K562 (cell line): ENCODE measurements around the gene CDH5.

ENCODE experiments used
- BCL6 ChIP-seq: fragments of 250-450 bp; sonication (Bioruptor Pico); IDR thresholded peaks from 2 replicates; pipeline ENCODE4 v1.4.0; 2020
- CBX8 ChIP-seq: fragments of 200-600 bp; sonication (generic); IDR thresholded peaks from 2 replicates; pipeline ENCODE4 v1.6.1; 2012; ENCODE audit warnings: borderline replicate concordance, mixed run types, low read depth, mild to moderate bottlenecking, moderate library complexity, mixed read lengths, low read length, control low read depth, inconsistent platforms; ENCODE audit not compliant: poor library complexity, severe bottlenecking; ENCODE audit errors: extremely low read depth
- CEBPB ChIP-seq: fragments of 450-650 bp; IDR thresholded peaks from 2 replicates; pipeline ENCODE4 v1.6.1; 2016; ENCODE audit warnings: missing genetic modification characterization, missing compliant biosample characterization
- CTCF ChIP-seq, 3 experiments: IDR thresholded peaks in 2 of 3; conservative IDR thresholded peaks in 1 of 3; 2 replicates each; pipeline ENCODE4 v1.5.1; 2011 to 2012; ENCODE audit warnings: low read length in 3 of 3, mild to moderate bottlenecking in 3 of 3, control low read depth in 2 of 3, improper control_type of control experiment in 1 of 3, inconsistent platforms in 1 of 3, low read depth in 1 of 3, mixed read lengths in 1 of 3, moderate library complexity in 1 of 3; ENCODE audit not compliant: insufficient read depth in 2 of 3
- ETV6 ChIP-seq, 3 experiments: fragments of 150-350 bp in 1 of 3; sonication (generic) in 1 of 3; formaldehyde crosslinking in 1 of 3; IDR thresholded peaks; 2 replicates each; pipeline versions ENCODE4 v1.6.1 to v1.8.0; 2014 to 2022; ENCODE audit warnings: borderline replicate concordance in 2 of 3, low read depth in 2 of 3, antibody characterized with exemption in 1 of 3, low read length in 1 of 3, mild to moderate bottlenecking in 1 of 3, missing genetic modification reagents in 1 of 3
- FOXK2 ChIP-seq, 2 experiments: fragments of 450-650 bp; IDR thresholded peaks in 1 of 2; conservative IDR thresholded peaks in 1 of 2; 2 replicates each; pipeline ENCODE4 v1.6.1; 2016; ENCODE audit warnings: low read depth in 2 of 2, mild to moderate bottlenecking in 1 of 2
- GABPA ChIP-seq: fragments of 200-800 bp; sonication (Bioruptor generic); conservative IDR thresholded peaks from 2 replicates; pipeline ENCODE4 v1.6.1; 2016; ENCODE audit warnings: low read depth, missing genetic modification characterization, missing compliant biosample characterization
- MBD2 ChIP-seq: sonication (generic); IDR thresholded peaks from 2 replicates; pipeline ENCODE4 v1.6.1; 2016; ENCODE audit warnings: low read depth, borderline replicate concordance
- PKNOX1 ChIP-seq: fragments of 450-650 bp; IDR thresholded peaks from 2 replicates; pipeline ENCODE4 v1.6.1; 2016
- SMARCB1 ChIP-seq: IDR thresholded peaks from 2 replicates; pipeline ENCODE4 v1.6.1; 2011; ENCODE audit warnings: improper control_type of control experiment, low read depth; ENCODE audit not compliant: insufficient read length
- ZNF217 ChIP-seq: sonication (generic); formaldehyde crosslinking; IDR thresholded peaks from 2 replicates; pipeline ENCODE4 v1.8.0; 2022; ENCODE audit warnings: mild to moderate bottlenecking, missing genetic modification reagents
- ZSCAN29 ChIP-seq: fragments of 450-650 bp; IDR thresholded peaks from 2 replicates; pipeline ENCODE4 v1.6.1; 2017
- TF ChIP-seq, protein P1 (sequence below): fragments of 200-800 bp; sonication (Bioruptor generic); IDR thresholded peaks from 2 replicates; pipeline ENCODE4 v1.6.1; 2017; ENCODE audit warnings: missing genetic modification characterization, missing compliant biosample characterization

DNA sequence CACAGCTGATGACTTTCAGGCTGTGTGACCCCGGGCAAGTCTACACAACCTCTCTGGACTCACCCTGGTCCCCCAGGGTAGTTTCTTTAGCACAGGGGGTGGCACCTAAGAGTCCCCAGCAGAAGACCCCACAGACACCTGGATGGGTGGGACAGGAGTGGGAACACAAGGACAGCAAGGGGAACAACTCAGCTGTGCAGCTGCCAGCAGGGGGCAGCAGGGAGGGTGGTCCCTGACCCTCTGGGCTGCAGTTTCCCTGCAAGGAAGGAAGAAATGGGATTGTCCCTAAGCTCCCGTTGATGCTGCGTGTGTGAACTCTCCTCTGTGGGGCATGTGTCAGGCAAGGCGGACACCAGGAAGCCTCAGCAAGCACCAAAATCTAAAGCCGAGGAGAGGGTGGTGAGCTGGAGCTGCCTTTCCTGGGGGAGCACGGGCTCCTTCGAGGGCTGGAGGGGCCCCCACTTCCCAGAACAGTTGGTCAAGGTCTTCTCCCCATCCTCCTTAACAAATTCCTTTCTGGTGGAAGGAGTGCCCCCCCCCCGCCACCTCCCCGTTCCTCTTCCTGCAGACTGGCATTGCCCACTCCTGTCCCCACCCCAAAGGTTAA, 24.1 kb upstream of the CDH5 start:
- no peak for TF ChIP-seq CEBPB (tag)
- no peak for TF ChIP-seq FOXK2 (conservative IDR thresholded peaks at IDR 0.05 in 1 of 2, IDR thresholded peaks at IDR 0.05 in 1 of 2; ENCODE audit: low read depth in 2 of 2)
- TF ChIP-seq CBX8 = no peak
- no peak for TF ChIP-seq ZSCAN29
- TF ChIP-seq CTCF (IDR thresholded peaks at IDR 0.05 in 2 of 3, conservative IDR thresholded peaks at IDR 0.05 in 1 of 3; ENCODE audit: insufficient read depth in 2 of 3, low read depth in 1 of 3, low read length in 3 of 3) = peak; percentile 64 to 85 (median 69)
- TF ChIP-seq ETV6 (IDR thresholded peaks at IDR 0.05; ENCODE audit: borderline replicate concordance in 1 of 2, low read depth in 2 of 2, low read length in 1 of 2) = no peak
- TF ChIP-seq ETV6 (CRISPR knock-in tag; IDR thresholded peaks at IDR 0.05; ENCODE audit: borderline replicate concordance) = no peak
- no peak for TF ChIP-seq GABPA
- TF ChIP-seq PKNOX1 = no peak
- TF ChIP-seq MBD2 = no peak
- TF ChIP-seq BCL6 (CRISPR knock-in tag) = no peak
- TF ChIP-seq ZNF217 (CRISPR knock-in tag) = no peak
- no peak for TF ChIP-seq SMARCB1
- TF ChIP-seq, protein P1, sequence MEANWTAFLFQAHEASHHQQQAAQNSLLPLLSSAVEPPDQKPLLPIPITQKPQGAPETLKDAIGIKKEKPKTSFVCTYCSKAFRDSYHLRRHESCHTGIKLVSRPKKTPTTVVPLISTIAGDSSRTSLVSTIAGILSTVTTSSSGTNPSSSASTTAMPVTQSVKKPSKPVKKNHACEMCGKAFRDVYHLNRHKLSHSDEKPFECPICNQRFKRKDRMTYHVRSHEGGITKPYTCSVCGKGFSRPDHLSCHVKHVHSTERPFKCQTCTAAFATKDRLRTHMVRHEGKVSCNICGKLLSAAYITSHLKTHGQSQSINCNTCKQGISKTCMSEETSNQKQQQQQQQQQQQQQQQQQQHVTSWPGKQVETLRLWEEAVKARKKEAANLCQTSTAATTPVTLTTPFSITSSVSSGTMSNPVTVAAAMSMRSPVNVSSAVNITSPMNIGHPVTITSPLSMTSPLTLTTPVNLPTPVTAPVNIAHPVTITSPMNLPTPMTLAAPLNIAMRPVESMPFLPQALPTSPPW (CRISPR knock-in tag) = no peak
